Upper lobe of left lung (tissue), 6 donors: Measurements from ENCODE around the gene LINGO1. TPM values are rescaled to one million over a fixed set of nuclear protein-coding genes. Genes with fewer than 3 reads are reported as not detected.

Experiments used
- ATAC-seq, 2 donors: fragments of 200-7000 bp; cut with Tn5 transposase; one replicate each; pipeline ENCODE4 v1.9.1; 2022; ENCODE audit warnings: mild to moderate bottlenecking in 2 of 2, moderate library complexity in 2 of 2; ENCODE audit not compliant: low FRiP score in 2 of 2
- DNase-seq, 2 donors: peaks; one replicate each; pipeline ENCODE4 v3.0.0-alpha.2; 2019 to 2020
- H3K27ac ChIP-seq, 4 donors: fragments of 200-600 bp; sonication (generic); one replicate each; pipeline ENCODE4 v1.5.1; 2016 to 2019
- H3K27me3 ChIP-seq, 4 donors: fragments of 200-600 bp; sonication (generic); one replicate each; pipeline ENCODE4 v1.5.1; 2017 to 2019
- H3K36me3 ChIP-seq, 4 donors: fragments of 200-600 bp; sonication (generic); one replicate each; pipeline ENCODE4 v1.5.1; 2016 to 2019
- H3K4me1 ChIP-seq, 4 donors: fragments of 200-600 bp; sonication (generic); one replicate each; pipeline ENCODE4 v1.5.1; 2018 to 2019
- H3K4me3 ChIP-seq, 4 donors: fragments of 200-600 bp; sonication (generic); one replicate each; pipeline ENCODE4 v1.5.1; 2017 to 2019; ENCODE audit warnings: mild to moderate bottlenecking in 2 of 4, moderate library complexity in 1 of 4
- H3K9me3 ChIP-seq, 4 donors: fragments of 200-600 bp; sonication (generic); one replicate each; pipeline ENCODE4 v1.5.1; 2018 to 2019
- EP300 ChIP-seq, 4 donors: sonication (generic); formaldehyde crosslinking; IDR thresholded peaks; one replicate each; pipeline ENCODE4 v1.5.1; 2017; ENCODE audit warnings: antibody characterized with exemption in 4 of 4, control low read depth in 2 of 4
- POLR2A ChIP-seq, 4 donors: fragments of 450-650 bp; IDR thresholded peaks; one replicate each; pipeline ENCODE4 v1.5.1; 2016 to 2017; ENCODE audit warnings: antibody characterized with exemption in 4 of 4, mild to moderate bottlenecking in 2 of 4
- POLR2AphosphoS5 ChIP-seq, 2 donors: sonication (generic); formaldehyde crosslinking; IDR thresholded peaks; one replicate each; pipeline ENCODE4 v1.5.1; 2017; ENCODE audit warnings: antibody characterized with exemption in 2 of 2
- WGBS, 2 donors: methylation state at CpG; one replicate each; pipeline ENCODE4 v1.1.5; 2017 to 2018; 5-methylcytosine and 5-hydroxymethylcytosine counted together
- total RNA-seq, 6 donors: library from RNA; depleted of rRNA in 4 of 6; stranded (reverse); fragments of >200 nt in 4 of 6; gene quantifications; one replicate each; pipeline versions ENCODE4 v1.1.0 to v1.2.1, GENCODE V29; 2016 to 2021
- TF ChIP-seq, protein P1 (sequence below), 6 experiments: fragments of 450-650 bp in 4 of 6; fragments of 200-600 bp in 2 of 6; sonication (generic) in 2 of 6; IDR thresholded peaks; one replicate each; pipeline ENCODE4 v1.5.1; 2016 to 2019; ENCODE audit warnings: antibody characterized with exemption in 6 of 6
- donor health status: DM: no; HTN: no; CAD: no; lungs with moderate emphysema.
- donor health status: DM: no; HTN: yes; CAD: no; lungs with severe emphysema.

LINGO1 gene
- total RNA-seq, 6 donors from 2014 or later = 0.15 to 0.84 (median 0.43) TPM; not detected in 2

GRCh38 chr15:77581896-77582569 lies 50.7 kb downstream of the LINGO1 start:
- ATAC-seq (peak in 1 of 2 donors; percentile 8), DNase-seq (peak in 1 of 2 donors; percentile 64)
- no peaks in the 10 kb centered on the region for H3K9me3 ChIP-seq
- H3K4me3 ChIP-seq = no peak overlapping the region
- WGBS, 2 donors = 60 to 67% methylated on average over 1 to 16 of the region's 18 CpGs
- H3K27me3 ChIP-seq = no peaks in the 10 kb centered on the region
- no peak overlapping the region for H3K27ac ChIP-seq
- no peaks in the 10 kb centered on the region for H3K36me3 ChIP-seq
- TF ChIP-seq EP300 (IDR thresholded peaks at IDR 0.05) (no peak), POLR2AphosphoS5 (IDR thresholded peaks at IDR 0.05) (no peak), POLR2A (IDR thresholded peaks at IDR 0.05) (no peak)
- TF ChIP-seq, protein P1, sequence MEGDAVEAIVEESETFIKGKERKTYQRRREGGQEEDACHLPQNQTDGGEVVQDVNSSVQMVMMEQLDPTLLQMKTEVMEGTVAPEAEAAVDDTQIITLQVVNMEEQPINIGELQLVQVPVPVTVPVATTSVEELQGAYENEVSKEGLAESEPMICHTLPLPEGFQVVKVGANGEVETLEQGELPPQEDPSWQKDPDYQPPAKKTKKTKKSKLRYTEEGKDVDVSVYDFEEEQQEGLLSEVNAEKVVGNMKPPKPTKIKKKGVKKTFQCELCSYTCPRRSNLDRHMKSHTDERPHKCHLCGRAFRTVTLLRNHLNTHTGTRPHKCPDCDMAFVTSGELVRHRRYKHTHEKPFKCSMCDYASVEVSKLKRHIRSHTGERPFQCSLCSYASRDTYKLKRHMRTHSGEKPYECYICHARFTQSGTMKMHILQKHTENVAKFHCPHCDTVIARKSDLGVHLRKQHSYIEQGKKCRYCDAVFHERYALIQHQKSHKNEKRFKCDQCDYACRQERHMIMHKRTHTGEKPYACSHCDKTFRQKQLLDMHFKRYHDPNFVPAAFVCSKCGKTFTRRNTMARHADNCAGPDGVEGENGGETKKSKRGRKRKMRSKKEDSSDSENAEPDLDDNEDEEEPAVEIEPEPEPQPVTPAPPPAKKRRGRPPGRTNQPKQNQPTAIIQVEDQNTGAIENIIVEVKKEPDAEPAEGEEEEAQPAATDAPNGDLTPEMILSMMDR (IDR thresholded peaks at IDR 0.05) = no peak
- H3K4me1 ChIP-seq = no peaks in the 10 kb centered on the region

- DNase-seq (peak in 1 of 2 donors; percentile 50), ATAC-seq (no peak)
- H3K4me3 ChIP-seq = no peak overlapping the region
- no peak overlapping the region for H3K27ac ChIP-seq
- no peaks in the 10 kb centered on the region for H3K9me3 ChIP-seq
- WGBS, 2 donors = 79 to 83% methylated on average over 12 to 16 of the region's 16 CpGs
- no peaks in the 10 kb centered on the region for H3K4me1 ChIP-seq
- TF ChIP-seq EP300 (IDR thresholded peaks at IDR 0.05) = no peak
- no peak for TF ChIP-seq POLR2A (IDR thresholded peaks at IDR 0.05)
- TF ChIP-seq POLR2AphosphoS5 (IDR thresholded peaks at IDR 0.05) = no peak
- TF ChIP-seq, protein P1 (IDR thresholded peaks at IDR 0.05) = no peak
- H3K27me3 ChIP-seq = no peaks in the 10 kb centered on the region
- no peaks in the 10 kb centered on the region for H3K36me3 ChIP-seq
Measured at GRCh38 chr15:77580996-77581682, 51.6 kb downstream of the LINGO1 start.

- DNase-seq (peak in 1 of 2 donors; percentile 60), ATAC-seq (no peak)
- no peaks in the 10 kb centered on the region for H3K4me1 ChIP-seq
- H3K36me3 ChIP-seq = no peaks in the 10 kb centered on the region
- no peaks in the 10 kb centered on the region for H3K9me3 ChIP-seq
- 93 to 96% methylated on average over 9 to 13 of the region's 13 CpGs for WGBS, 2 donors
- H3K4me3 ChIP-seq = no peak overlapping the region
- no peaks in the 10 kb centered on the region for H3K27me3 ChIP-seq
- TF ChIP-seq POLR2A (IDR thresholded peaks at IDR 0.05) = no peak
- TF ChIP-seq EP300 (IDR thresholded peaks at IDR 0.05) = no peak
- TF ChIP-seq POLR2AphosphoS5 (IDR thresholded peaks at IDR 0.05) = no peak
- TF ChIP-seq, protein P1 (IDR thresholded peaks at IDR 0.05) = no peak
- no peak overlapping the region for H3K27ac ChIP-seq
Measured at GRCh38 chr15:77579498-77580188, 53.1 kb downstream of the LINGO1 start.

DNA sequence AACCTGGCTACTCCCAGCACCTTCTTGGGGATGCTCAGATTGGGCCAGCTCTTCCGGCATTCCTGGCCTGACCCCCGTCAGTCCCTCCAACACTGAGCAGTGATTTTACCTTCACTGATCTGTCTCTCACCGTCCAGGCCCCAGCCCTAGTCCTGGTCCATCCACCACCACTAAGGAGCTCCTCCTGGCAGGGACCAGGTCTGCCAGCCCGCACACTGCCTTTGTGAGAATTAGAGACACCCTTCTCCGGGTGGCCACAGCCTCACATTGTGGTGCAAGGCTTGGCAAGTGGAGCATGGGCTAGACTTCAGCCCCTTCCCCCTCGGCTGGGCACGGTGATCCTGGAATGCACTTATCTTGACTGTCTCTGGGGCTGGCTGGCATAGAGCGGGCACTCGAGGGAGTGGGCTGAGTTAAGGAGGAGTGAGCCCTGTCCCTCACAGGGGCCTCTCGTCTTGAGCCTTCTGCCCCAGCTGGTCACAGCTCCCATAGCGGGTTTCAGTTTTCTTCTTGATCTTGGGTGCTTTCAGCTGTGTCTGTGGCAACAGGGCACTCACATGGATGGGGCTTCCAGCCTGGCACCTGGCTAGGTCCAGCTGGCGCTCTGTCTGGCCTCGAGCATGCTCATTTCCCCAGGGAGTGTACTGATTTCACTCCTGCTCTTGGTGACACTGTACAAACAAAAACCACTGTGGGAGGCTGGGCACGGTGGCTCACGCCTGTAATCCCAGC lies 53.9 kb downstream of the LINGO1 start:
- WGBS, 2 donors = 79% methylated on average over 10 to 15 of the region's 15 CpGs
- TF ChIP-seq POLR2A (IDR thresholded peaks at IDR 0.05) = no peak
- TF ChIP-seq EP300 (IDR thresholded peaks at IDR 0.05) = no peak
- TF ChIP-seq, protein P1 (IDR thresholded peaks at IDR 0.05) = no peak
- no peak for TF ChIP-seq POLR2AphosphoS5 (IDR thresholded peaks at IDR 0.05)
- Histone ChIP-seq H3K27ac (no peak overlapping the region), H3K4me3 (no peak overlapping the region), H3K9me3 (no peaks in the 10 kb centered on the region), H3K4me1 (no peaks in the 10 kb centered on the region), H3K27me3 (no peaks in the 10 kb centered on the region), H3K36me3 (no peaks in the 10 kb centered on the region)
- ATAC-seq (no peak), DNase-seq (peak in 1 of 2 donors; percentile 34)
